Measurements from ENCODE around the gene OPA1. TPM values are rescaled to one million over a fixed set of nuclear protein-coding genes. Genes with fewer than 3 reads are reported as not detected.

Gene OPA1
- total and polyA plus RNA-seq, 2 of the 8 experiments (the other 6 are each of a cell fraction or from before 2014, with no cell fraction given): 20.3 to 109 TPM

GRCh38 chr3:193640165-193640715 is 47.2 kb downstream of the OPA1 start (continued):
- TF ChIP-seq SP2 (IDR thresholded peaks at IDR 0.05; ENCODE audit: low read length): no peak
- TF ChIP-seq SIRT6 (IDR thresholded peaks at IDR 0.05; ENCODE audit: low read length): no peak
- no peak for TF ChIP-seq TEAD4 (IDR thresholded peaks at IDR 0.05; ENCODE audit: low read depth, low read length)

Data from H1 (cell line).